G401.6 (cell line): Measurements from ENCODE around the gene SNX19.
"Not testable (repeated sequence)": the region's sequence is repeated elsewhere in the genome, so short reads cannot be mapped to it uniquely, and the experiment has no call there.

ENCODE experiments used
- FAIRE-seq: peaks from 2 replicates; lab custom pipeline; 2012; peaks lifted over from hg19 to GRCh38; lab: Jason Lieb, UNC

SNX19 gene

GRCh38 chr11:130872981-130873380 lies 43.3 kb downstream of the SNX19 start:
- no peak for FAIRE-seq

DNA sequence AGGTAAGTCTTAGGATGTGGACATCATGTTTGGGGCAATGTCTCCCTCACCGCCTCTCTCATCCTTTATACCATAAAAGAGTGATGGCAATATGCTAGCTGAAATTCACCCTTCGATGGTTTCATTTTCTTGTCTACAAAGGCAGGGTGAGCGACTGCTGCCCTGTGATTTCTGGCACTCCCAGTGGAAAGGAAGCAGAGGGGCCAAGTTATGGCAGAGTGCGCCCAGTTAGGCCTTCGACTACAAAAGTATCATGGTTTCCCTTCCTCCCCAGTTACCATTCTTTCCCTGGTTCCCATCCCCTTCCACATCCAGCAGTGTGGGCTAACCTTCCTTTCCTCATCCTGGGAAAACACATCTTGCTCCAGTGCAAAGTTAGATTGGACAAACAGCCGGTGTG lies 43.8 kb downstream of the SNX19 start:
- FAIRE-seq: no peak

DNA sequence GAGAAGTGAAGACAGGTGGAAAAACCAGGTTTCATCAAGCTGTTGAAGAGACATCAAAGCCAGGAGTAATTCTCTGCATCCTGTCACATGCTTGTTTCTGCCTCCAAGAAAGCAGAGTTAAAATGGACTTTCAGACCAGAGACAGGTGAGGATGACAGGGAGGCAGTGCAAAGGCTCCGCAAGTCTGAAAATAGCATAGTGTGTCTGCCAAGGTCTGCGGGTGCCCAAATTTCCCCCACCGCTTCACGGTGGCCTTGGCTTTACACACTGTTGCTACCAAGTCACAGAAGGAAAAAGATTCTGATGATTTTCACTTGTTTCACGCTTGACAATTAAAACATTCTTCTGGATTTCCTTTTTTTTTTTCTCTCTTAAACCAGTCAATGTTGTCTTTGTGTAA lies 44.2 kb downstream of the SNX19 start:
- no peak for FAIRE-seq

DNA sequence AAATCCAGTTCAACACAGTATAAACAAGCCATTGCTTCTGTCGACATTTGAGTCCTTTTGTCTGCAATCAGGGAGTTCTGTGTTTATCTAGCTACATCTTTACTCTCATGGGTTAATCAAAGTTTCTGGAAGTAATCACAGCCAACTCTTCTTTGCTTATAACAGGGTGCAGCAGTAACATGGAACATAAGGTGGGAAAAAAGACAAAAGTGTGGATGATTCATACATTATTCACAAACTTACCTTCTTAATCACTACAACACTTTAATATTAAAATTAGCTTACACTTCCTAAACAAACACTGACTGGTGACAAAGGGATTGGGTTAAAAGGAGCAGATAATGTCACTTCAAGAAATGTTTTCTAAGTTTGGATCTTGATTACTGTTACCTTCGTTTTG lies 44.7 kb downstream of the SNX19 start:
- FAIRE-seq: no peak

DNA sequence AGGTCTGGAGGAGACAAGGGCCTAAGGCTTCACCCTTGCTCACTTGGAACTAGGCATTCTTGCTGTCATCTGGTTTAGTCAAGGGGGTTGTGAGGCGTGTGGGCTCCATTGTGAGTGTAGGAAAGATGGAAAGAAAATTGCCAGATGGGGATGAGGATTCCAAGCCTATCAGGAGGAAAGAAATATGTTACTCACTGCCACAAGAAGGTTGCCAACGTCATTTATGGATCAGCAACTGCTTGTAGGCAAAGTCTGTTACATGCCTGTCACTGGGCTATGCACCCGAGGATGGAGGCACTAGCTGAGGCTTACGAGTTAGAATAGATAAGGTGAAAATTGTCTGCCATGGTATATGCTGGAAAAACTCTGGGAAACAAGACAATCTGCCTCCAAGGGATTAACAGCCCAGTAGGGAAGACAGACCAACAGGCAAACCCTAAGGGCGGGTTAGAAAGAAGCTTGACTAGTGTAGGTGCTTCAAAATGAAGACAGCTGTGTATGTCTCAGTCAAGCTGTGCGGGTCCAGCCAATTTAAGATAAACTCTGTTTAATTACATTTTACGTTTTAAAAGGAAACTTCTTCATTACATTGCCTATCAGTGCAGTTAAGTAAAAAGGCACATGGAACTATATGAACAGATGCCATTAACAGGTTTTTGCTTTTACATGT lies 47.4 kb downstream of the SNX19 start:
- FAIRE-seq: no peak

- no peak for FAIRE-seq
Measured at GRCh38 chr11:130868086-130868710, 48.1 kb downstream of the SNX19 start.

DNA sequence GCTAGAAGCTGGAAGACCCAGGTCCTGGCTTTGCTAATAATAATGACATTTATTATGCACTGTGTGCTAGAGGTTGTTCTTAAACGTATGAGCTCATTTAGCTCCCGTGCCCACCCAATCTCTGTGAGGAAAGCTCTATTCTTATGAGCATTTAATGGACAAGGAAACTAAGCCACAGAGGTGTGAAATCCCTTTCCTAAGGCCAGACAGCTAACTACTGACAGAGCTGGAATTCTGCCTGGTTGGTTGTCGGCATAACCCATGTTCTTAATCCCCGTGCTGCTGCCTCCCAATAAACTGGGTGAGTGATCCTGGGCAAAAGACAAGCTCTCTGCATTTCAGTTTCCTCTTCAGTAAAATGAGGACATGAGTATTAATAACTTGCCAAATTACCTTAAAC lies 49.4 kb downstream of the SNX19 start:
- no peak for FAIRE-seq

GRCh38 chr11:130865774-130866114 lies 50.5 kb downstream of the SNX19 start:
- FAIRE-seq: no peak

DNA sequence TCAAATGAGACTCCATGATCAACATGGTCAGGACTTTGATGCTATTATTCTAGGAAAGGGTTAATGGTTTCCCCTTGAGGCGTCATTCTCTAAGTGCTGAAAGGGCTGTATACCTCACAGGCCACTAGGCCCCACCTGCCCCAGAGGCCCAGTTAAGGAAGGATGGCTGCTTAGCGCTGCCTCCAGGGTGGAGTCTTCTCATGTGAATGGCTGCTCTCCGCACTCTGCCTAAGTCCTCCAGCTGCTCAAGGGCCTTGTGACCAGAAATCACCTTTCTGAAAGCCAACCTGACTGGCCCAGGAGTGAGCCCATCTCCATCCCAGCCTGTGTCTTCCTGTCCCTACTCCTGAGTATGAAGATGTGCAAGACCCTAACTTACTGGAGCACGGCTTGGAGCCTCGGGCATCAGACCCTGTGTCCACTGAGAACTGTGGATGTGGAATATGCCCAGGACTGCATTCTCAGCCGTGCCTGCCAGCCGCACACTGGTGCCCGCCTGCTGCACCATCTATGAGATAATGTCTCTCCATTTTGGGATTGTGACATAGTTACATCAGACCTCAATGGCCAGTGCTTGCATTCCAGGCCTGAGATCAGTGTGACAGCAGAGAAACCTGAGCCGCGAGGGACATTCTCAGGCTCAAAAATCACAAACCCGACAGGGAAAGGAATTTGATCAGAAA lies 51.0 kb downstream of the SNX19 start:
- no peak for FAIRE-seq

- FAIRE-seq: peak; percentile 52
Measured at GRCh38 chr11:130861902-130862860, 54.1 kb downstream of the SNX19 start.

GRCh38 chr11:130861283-130861682 lies 55.0 kb downstream of the SNX19 start:
- FAIRE-seq: no peak

GRCh38 chr11:130859886-130860285 lies 56.4 kb downstream of the SNX19 start:
- no peak for FAIRE-seq

DNA sequence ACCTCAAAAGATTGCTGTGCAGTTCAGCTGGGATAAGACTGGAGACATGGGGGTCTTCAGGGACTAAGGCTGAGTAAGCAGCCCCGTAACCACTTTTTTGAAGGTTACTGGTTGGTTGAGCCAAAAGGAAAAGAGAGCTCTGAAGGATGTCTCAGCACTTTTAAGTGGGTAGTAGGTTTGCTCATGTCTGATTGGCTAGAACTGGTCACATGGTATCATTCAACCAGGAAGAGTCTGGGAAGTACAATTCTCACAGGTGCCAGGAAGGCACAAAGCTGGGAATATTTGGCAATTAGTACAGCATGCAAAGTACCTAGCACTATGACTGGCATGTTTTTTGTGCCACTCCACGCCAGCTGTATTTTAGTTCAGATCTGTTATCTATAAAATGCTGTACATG lies 58.1 kb downstream of the SNX19 start:
- no peak for FAIRE-seq

DNA sequence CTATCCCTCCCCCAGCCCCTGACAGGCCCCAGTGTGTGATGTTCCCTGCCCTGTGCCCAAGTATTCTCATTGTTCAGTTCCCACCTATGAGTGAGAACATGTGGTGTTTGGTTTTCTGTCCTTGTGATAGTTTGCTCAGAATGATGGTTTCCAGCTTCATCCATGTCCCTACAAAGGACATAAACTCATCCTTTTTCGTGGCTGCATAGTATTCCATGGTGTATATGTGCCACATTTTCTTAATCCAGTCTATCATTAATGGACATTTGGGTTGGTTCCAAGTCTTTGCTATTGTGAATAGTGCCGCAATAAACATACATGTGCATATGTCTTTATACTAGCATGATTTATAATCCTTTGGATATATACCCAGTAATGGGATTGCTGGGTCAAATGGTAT lies 60.6 kb downstream of the SNX19 start:
- FAIRE-seq: not testable (repeated sequence)

GRCh38 chr11:130854483-130854882 lies 61.8 kb downstream of the SNX19 start:
- no peak for FAIRE-seq

- FAIRE-seq: no peak
Measured at GRCh38 chr11:130852589-130852988, 63.7 kb downstream of the SNX19 start.

- no peak for FAIRE-seq
Measured at GRCh38 chr11:130850185-130850944, 65.9 kb downstream of the SNX19 start.

DNA sequence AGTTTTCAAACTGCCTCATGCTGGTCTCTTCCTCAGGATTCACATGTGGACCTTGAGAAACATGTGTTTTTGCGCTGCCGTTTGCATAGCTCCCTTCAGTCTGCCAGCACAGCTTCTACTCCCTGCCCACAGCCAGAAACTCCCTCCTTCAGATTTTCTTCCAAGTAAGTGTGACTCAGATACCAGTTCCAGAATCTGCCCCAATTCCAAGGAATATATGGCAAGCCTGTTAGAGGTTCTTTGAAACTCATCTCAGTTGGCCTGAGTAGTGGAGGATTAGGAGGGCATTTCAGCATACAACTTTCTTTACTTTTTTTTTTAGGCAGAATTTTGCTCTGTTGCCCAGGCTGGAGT lies 67.1 kb downstream of the SNX19 start:
- FAIRE-seq: no peak

DNA sequence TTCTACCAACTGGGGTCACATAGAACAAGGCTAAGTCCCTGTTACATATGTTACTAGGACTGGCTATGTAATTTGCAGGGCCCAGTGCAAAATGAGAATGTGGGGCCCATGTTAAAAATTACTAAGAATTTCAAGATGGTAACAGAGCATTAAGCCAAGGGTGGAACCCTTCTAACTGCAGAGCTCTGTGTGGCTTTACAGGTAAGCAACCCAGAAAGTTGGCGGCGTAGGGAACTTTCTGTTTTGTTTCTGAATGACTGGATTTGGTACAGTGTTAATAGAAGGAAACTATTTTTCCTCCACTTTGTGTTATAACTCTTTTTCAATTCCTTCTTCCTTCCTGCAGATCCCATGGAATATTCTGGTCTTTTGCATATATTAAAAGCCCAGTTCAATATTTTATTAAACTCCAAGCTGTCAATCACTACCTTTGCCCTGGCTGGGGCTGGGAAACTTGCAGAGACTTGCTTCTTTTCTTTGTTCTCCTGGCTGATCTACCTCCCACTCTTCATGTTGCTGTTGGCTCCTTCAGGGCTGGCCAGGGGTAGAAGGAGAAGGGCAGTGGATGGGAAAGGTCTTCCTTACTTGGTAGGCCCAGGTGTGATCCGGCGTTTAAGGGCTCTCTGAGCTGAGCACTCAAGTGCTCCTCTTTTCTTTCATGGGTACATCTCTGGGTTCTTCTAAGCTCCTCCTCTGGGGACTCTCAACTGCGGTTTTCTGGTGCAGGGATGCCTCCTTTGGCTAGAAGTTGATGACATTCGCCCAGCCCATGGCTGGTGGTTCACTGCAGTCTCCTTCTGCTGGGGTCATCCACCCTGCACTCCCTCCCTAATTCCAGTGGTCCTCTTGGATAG lies 67.7 kb downstream of the SNX19 start:
- no peak for FAIRE-seq

- FAIRE-seq: no peak
Measured at GRCh38 chr11:130847517-130847916, 68.8 kb downstream of the SNX19 start.

- FAIRE-seq: no peak
Measured at GRCh38 chr11:130846606-130847005, 69.7 kb downstream of the SNX19 start.
